Left colon (tissue), 2 donors: ENCODE measurements around the gene RALB. TPM values are rescaled to one million over a fixed set of nuclear protein-coding genes. Genes with fewer than 3 reads are reported as not detected.
A peak's percentile ranks its signal among the peaks of the same experiment; 100 is the strongest.
"Not testable (repeated sequence)": the region's sequence is repeated elsewhere in the genome, so short reads cannot be mapped to it uniquely, and the experiment has no call there.

ENCODE experiments used
- ATAC-seq: fragments of 200-7000 bp; cut with Tn5 transposase; one replicate; pipeline ENCODE4 v1.9.1; 2020; ENCODE audit warnings: mild to moderate bottlenecking, moderate library complexity
- DNase-seq, 2 donors: peaks; one replicate each; pipeline ENCODE4 v3.0.0-alpha.2; 2020
- intact Hi-C, 2 donors: fragments of 100-400 bp; cut with DNase I in 1 of 2; cut with micrococcal nuclease in 1 of 2; formaldehyde crosslinking; loops; one replicate each; pipeline versions ENCODE4 v1.11.2 to v1.14.0; 2022; cut with DNase I, micrococcal nuclease
- total RNA-seq, 2 donors: library from RNA; stranded (reverse); fragmentation: NEBNext Ultra II Directional; extraction: Animal tissue kit (Norgen Biotek cat#: 25700); gene quantifications; one replicate each; pipeline ENCODE4 v1.2.1, GENCODE V29; 2021
- donor health status: DM: no; HTN: no; CAD: no.
- donor health status: DM: yes; HTN: yes; CAD: no.

Gene RALB
- total RNA-seq, 2 donors from 2014 or later = 81.9 to 92.1 TPM

DNA sequence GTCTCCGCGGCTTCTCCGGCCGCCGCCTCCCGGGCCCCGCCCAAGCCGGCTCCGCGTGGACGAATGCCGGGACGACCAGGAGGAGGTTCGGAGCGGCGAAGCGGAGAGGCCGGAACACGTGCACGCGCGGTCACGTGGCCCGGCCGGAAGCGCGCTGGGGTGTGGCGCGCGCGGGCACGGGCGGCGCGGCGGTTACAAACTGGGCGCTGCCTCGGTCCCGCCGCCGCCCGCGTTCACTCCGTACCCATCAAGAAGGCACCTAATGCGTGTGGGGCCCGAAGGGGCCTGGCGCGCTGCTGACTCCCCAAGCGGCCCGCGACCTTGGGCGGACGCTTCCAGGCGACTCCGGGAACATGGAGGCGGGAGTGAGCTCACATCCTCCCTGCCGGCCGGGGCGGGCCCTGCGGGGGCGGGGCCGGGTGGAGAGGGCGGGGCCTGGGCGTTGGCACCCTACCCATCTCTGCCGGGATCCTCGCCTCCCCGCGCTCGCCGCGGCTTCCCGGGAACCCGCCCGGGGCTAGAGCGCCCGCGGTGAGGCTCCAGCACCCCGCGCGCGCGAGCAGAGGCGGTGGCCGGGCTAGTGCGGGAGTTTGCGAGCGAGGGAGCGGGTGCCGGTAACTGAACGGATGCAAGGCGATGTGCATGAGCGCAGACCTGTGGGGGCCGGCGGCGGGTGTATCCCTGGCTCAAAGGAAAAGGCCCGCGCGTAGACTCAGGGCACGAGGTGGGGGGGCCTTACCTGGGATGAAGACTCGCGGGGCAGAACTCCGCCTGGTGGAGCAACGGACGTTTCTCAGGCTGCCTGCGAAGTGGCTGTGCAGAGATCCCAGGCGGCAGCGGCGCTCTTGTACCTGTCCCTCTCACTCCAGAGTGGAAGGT, 29.4 kb upstream of the RALB start, which contains the start of gene TMEM185B:
Gene TMEM185B, minus strand, starts transcription at position 367 of the 879 bp plus-strand sequence. CDS start 424 bp downstream, outside the sequence.
- intact Hi-C loops = no loop called here
- ATAC-seq = peak; percentile 96
- peak; percentile 90 to 92 for DNase-seq

DNA sequence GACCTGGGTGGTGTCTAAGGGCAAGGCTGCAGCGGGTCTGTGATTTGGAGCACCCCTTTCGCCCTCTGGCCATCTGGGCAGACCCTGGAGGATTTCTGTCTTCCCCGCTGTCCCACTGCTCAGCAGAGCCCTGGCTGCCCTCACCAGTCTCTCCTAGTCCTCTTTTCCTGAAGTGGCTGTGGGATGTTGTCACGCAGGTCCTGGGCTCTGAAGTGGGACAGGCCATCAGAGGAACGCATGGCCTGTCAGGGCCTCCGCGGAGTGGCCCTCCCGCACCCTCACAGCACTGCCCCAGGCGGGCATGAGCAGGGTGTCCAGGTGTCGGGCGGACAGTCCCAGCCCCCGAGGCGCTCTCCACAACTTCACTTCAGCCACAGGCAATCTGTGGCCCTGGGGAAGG, 28.4 kb upstream of the RALB start:
- ATAC-seq (no peak), DNase-seq (peak in 1 of 2 donors; percentile 21)
- intact Hi-C loops = no loop called here

DNA sequence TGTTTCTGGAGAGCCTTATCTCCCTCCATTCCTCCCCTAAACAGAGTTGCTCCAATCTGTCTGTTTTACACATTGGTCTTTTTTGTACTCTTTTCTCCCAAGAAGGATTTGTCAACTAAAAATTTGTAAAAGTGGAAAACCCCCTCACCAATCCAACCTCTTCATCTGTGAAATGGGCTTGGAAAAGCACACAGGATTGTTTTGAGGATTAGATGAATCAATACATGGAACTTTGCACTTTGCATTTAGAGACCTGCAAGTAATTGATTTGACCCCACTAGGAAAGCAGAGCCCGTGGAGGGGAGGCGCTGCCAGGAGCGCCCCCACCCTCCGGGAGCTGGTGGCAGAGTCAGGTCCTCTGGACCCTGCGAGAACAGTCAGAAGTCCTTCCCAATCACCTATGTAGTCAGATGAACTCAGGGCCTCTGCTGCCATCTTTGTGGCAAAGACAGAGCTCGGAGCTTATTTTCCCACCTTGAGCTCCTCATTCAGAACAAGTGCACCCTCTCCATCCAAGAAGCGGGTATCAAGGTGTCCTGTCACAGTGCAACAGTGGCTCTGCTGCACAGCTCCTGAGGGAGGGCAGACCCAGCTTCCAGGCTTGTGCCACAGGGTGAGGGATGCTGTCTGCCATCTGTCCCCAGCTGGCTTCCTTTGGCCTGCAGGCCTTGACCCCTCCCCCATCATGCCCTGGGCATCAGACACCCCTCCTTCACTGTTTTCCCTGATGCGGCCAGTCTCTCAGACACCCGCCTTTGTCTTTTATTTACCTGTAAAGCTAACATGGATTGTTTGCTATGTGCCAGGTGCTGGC, 27.7 kb upstream of the RALB start:
- ATAC-seq = no peak
- intact Hi-C loops = no loop called here
- DNase-seq = peak in 1 of 2 donors; percentile 30

DNA sequence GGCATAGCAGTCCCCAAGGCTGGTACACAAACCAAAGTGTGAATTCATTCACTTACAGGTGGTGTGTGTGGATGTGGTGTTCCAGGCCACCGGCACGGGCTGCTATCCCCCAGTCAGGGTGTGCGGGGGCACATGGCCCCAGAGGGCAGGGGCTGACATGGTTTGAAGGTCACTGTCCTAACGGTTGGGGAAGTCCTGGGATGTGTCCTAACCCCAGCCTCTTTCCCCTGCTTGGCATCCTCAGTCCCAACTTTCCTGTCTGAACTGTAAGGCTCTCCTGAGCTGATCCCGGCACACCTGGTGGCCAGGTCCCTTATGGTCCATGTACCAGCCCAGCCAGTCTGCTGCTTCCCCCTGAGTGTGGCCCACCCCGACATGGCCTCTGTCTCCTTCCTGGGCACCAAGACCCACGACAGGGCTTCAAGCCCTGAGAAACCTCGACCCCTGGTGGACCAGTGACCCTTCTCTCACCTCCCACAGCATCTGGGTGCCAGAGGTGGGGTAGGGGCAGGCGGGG, 27.0 kb upstream of the RALB start:
- ATAC-seq (no peak), DNase-seq (no peak)
- intact Hi-C loops = no loop called here

DNA sequence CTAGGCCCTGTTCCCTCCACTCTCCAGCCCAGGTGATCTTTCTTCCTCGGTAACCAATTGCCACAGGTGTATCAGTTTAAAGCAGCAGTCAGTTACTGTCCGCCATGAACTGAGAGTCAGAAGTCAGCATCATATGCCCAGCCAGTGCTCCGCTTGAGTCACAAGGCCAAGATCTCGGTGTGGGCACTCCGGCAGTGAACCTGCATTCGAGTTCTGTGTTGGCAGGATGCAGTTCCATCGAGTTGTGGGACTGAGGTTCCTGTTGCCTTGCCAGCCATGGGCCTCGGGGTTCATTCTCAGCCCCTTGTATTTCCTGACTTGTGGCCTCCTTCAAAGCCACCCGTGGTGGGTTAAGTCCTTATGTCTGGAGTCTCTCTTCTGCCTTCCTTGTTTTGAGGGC, 26.3 kb upstream of the RALB start:
- intact Hi-C loops = no loop called here
- ATAC-seq = no peak
- peak in 1 of 2 donors; percentile 14 for DNase-seq

DNA sequence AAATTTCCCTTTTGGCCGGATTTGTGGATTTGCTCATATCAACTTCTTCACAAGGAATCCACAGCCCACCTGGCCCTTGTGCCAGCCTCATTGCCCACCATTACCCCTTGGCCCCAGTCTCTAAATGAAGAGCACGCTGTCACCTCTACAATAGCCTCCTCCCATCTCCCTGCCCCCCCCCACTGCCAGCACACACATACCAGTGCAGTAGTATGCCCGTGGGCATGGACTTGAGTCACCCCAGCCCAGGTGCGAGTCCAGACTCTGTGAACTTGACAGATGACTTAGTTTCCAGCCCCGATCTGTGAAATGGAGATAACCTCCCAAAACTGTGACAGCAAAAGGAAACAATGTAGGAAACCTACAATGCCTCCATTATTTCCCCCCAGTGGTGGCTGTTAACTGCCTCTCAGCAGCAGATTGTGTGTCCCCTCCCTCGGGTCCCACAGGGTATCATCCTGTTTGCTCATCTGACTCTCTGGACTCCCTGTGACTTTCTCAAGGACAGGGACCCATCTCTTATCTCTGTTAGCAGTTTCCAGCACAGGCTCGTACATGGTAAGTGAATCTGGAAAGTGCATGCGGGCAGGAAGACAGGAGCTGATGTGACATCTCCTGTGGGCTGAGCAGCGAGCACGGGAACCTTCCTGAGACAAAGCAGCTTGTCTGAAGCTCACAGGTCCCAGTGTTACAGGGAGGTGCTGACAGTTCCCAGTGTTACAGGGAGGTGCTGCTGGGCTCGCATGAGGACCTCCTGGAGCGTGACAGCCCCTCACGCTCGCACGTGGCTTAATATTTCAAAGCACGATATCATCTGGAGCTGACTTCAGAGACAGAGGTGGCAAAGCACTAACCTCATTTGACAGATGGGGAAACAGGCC, 25.3 kb upstream of the RALB start:
- DNase-seq = peak in 1 of 2 donors; percentile 22
- no peak for ATAC-seq
- intact Hi-C loops = no loop called here

DNA sequence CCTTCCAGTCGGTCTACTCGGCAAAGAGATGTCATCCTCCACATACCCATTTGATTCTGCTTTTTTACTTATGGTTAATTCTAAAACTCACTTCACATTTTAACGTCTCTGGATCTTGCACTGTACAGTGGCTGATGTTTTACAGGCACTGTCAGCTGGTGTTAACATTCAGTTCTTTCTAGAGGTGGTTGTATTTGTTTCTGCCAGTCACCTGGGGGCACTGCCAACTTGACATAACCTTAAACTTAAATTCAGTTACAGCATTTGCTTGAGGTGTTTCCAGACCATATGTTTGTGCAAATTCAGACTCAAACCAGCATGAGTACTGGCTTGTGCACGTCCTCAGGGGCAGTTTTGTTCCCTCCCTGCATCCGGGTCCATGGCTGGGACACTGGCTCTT, 24.1 kb upstream of the RALB start:
- DNase-seq (peak in 1 of 2 donors; percentile 31), ATAC-seq (peak; percentile 32)
- intact Hi-C loops = no loop called here

DNA sequence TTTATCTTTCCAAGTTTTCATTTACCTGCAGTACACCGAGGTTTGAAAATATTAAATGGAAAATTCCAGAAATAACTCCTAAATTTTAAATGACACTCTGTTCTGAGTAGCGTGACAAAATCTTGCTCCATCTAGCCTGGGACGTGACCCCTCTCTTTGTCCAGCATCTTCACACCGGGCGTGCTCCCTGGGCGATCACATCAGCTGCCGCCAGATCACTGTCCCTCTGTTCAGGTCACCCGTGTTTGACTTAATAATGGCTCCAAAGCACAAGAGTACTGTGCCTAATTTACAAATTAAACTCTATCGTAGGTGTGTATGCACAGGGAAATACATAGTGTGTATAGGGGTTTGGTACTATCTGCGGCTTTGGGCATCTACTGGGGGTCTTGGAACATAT, 23.3 kb upstream of the RALB start:
- ATAC-seq (no peak), DNase-seq (peak in 1 of 2 donors; percentile 23)
- intact Hi-C loops = no loop called here

DNA sequence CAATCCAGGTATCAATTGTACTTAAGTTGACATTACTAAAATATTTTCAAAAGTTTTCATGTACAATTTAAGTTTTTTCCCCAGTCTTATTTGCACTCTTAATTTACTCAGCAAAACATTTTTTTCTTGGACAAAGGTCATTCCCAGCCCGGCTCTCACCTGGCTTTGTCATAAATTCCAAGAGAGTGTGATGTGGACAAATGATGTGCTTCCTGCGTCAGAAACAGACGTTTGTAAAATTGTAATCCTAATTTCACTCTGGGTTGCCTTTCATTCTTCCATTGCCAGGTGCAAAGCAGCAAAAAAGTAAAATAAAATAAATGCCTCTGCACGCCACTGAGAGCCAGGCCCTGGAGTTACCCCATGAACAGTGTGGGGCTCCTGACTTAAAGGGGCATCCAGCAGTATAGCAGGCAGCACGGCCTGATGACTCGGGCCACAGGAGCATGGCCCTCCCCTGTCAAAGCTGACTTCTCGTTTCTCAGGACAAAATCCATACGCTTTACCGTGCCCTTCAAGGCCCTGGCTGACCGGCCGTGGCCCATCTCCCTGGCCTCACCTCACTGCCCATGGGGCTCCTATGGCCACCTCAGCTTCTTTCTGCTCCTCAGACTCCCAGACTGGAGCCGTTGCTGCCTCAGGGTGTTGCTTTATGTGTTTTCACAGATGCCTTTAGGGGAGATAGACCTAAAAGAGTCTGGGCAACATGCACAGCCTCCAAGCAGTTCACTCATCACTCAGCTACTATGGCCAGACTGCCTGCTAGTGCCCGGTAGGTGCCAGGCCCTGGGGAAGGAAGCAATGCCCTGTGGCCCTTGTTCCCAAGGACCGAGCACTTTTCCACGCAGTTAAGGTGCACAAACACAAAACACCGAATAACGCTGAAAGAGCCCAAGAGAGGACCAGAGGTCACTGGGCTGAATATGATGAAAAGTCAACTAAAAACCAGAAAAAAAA, 21.9 kb upstream of the RALB start:
- ATAC-seq (peak; percentile 72), DNase-seq (peak; percentile 31 to 47)
- intact Hi-C loops = no loop called here

DNA sequence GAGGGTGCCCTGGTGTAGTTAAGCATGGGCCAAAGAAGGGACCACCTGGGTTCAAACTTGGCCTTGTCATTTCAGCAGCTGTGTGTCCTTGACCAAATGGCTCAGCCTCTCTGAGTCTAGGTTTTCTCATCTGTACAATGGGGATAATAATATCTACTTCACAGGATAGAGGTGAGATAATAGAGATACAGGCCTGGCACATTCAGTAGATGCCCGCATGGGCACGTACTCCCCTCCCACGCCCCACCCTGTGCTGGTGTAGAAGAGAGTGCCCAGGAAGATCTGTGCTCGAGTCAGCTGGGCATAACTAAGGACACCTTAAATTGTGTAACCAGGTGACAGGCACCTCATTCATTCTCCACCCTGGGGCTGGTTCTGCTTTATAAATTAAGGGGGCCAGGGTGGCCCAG, 21.1 kb upstream of the RALB start:
- peak in 1 of 2 donors; percentile 24 for DNase-seq
- intact Hi-C loops = no loop called here
- ATAC-seq = peak; percentile 6

DNA sequence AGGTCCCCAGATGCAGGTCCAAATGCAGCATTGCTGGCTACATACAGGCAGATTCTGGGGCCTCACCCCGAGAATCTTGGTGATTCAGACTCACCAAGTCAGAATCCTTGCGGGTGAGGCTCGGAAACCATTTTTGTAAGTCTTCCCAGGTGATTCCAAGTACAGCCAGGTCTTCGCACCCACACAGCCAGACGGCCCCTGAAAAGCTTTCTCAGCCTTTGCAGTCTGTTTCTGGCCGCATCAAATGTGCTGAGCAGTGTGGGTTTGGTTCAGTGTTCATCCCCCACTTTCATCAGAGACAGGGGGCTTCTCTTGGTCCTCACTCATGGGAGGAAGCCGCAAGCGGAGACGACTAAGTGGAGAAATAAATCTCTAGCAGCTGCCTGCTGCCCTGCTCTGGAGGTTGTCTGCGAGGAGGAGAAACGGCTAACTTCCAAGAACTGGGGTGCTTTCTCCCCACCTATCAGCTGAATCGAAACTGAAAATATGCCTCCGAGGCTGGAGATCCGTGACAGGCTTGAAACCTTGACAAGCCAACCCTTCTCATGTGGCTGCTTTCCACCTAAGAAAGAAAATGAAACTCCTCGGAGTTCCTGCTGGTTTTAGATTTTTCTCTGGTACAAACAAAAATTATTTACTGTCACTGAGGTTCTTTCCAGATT, 20.5 kb upstream of the RALB start:
- ATAC-seq (peak; percentile 56), DNase-seq (peak; percentile 45 to 53)
- intact Hi-C loops = no loop called here

DNA sequence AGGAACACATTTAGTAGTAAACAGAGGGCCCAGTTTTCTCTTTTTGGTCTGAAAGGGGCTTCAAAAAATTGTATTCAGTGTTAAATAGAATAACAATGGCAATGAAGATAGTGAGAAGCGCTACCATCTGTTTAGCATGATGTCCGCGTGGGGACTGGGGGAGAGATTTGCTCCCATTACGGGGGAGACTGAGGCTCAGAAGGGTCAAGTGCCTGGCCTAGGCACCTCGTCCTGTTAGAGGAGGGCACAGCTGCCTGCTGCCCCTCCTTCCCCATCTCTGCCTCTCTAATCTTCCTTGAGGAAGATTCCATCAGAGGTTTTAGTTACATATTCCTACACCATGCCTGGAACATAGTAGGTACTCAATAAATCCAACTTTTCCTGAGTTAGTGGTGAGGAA, 19.4 kb upstream of the RALB start:
- intact Hi-C loops = no loop called here
- ATAC-seq = no peak
- no peak for DNase-seq

DNA sequence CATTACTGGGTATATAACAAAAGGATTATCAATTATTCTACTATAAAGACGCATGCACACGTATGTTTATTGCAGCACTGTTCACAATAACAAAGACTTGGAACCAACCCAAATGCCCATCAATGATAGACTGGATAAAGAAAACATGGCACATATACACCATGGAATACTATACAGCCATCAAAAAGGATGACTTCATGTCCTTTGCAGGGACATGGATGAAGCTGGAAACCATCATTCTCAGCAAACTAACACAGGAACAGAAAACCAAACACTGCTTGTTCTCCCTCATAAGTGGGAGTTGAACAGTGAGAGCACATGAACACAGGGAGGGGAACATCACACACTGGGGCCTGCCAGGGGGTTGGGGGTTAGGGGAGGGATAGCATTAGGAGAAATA, 17.5 kb upstream of the RALB start:
- intact Hi-C loops, ATAC-seq, DNase-seq: not testable (repeated sequence)

DNA sequence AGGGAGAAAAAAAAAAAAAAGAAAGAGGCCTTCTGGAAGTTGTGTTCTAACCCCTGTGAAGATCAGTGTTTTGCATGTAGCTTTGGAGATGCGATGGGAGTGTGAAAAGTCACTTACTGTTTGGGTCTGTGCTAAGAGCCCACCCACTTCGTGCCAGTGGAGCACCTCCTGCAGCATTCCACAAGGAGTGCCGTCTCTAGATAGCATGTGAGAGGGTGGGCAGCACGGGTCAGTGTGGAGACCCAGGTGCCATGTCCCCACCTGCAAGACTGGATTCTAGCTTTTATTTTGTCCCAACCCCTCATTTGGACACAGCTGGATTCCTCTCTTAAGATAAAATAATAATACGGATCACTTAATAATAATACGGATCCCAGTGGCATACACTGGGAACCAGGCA, 17.0 kb upstream of the RALB start:
- DNase-seq = peak in 1 of 2 donors; percentile 3
- intact Hi-C loops = no loop called here
- no peak for ATAC-seq

DNA sequence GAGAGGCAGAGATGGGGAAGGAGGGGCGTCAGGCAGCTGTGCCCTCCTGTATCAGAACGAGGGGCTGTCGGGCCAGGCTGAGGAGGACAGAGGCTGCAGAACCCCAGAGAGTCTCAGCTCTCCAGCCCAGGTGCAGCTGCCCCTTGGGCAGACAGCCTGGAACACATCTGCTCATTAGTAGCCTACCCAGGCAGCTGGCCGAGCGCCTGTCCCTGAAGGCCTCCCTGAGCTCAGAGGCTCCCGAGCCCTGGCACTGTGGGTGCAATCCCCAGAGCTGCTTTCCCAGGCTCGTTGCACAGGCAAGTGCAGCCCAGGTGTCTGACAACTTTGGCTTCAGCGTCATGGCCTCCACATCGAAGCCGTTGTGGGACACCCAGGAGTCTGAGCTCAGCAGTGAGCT, 16.3 kb upstream of the RALB start:
- ATAC-seq = no peak
- intact Hi-C loops = no loop called here
- peak in 1 of 2 donors; percentile 4 for DNase-seq

DNA sequence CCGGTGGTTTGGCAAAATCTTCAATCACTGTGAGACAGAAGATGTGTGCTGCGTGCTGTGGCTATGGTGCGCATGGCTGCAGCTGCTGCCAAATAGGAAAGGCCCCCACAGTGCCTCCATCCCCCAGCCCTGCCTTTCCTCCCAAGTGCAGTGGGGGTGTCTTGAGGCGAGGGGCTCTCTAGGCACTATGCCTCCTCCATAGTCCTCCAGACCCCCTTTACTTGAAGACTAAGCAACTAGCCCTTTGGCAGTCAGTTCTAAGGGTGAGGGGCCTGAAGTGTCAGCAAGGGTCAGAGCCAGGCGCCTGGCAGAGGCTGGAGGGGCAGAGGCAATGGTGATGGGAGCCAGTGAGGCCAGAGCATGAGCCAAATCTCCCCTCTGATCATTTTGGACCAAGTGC, 15.9 kb upstream of the RALB start:
- intact Hi-C loops = no loop called here
- DNase-seq (no peak), ATAC-seq (no peak)

DNA sequence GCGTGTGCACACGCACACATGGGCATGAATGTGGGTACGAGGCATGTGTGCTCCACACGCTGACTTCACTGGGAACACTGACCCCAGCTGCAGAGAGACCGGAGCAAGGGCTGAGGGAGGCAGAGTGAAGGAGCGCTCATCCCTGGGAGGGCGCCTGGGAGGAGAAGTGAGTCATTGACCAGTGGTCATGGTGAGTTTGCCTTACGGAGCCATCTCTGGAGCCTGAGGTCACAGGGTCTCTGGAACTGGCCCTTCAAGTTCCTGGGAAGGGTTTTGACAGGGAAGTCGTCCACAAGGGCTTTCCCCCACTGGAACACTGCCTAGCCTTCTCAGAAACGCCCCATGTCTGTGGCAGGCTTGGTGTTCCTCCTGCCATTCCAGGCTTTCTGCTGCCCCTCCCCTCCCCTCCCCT, 15.2 kb upstream of the RALB start:
- peak; percentile 32 for ATAC-seq
- intact Hi-C loops = no loop called here
- peak in 1 of 2 donors; percentile 20 for DNase-seq
